Femur (tissue), 1 donor: ENCODE measurements around the gene GLB1L3.
"Not testable (repeated sequence)": the region's sequence is repeated elsewhere in the genome, so short reads cannot be mapped to it uniquely, and the experiment has no call there.

Source experiments
- DNase-seq: peaks from one replicate; pipeline ENCODE4 v3.0.0-alpha.2; 2017

GLB1L3 gene

GRCh38 chr11:134276396-134277182 lies 410 bp downstream of the GLB1L3 start:
- DNase-seq = no peak

DNA sequence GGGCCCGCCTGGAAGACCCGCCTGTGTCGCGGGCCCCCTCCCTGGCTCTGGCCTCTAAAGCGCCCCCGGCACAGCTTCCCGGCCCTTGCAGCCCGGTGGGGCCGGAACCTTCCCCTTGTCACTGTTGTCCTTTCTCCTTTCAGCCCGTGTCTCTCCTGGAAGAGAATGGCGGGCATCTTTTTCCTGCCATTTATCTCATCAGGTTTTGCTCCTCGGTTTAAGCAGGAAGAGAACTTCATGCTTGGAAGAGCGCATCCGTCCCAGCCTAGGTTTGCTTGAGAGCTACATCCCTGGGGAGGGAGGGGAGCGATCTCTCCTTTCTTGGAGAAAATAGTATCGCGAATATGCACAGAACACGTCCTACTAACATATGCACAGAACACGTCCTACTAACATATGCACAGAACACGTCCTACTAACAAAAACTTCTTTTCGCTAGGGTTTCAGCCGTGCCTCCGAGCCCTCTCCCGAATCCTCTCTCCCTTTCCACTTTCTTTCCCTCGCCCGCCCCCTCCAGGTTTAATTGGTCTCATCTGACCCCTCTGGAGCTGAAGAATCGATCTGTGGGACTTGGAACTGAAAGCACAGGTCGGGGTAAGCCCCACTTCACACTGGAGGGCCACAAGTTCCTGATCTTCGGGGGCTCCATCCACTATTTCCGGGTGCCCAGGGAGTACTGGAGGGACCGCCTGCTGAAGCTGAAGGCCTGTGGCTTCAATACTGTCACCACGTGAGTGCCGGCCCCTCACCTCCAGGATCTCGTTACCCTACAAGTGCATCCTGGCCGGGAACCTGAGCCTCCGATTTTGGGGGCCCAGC lies 1.2 kb downstream of the GLB1L3 start:
- DNase-seq = no peak

DNA sequence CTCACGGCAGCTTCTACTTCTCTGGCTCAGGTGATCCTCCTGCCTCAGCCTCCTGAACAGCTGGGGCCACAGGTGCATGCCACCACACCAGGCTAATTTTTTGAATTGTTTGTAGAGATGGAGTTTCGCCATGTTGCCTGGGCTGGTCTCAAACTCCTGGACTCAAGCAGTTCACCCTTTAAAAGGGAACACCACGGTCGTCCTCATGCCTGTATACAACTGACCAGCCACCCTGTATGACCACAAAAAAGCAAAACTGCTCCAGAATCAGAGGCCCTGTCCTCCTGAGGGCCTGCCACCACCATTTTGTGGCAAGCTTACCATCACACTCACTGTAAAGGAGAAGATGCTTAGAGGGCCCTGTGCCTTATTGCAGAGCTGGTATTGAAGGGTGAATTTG lies 2.2 kb downstream of the GLB1L3 start:
- no peak for DNase-seq

- DNase-seq = not testable (repeated sequence)
Observed at GRCh38 chr11:134281635-134282034, 5.5 kb downstream of the GLB1L3 start.

GRCh38 chr11:134282121-134283045 lies 6.2 kb downstream of the GLB1L3 start:
- no peak for DNase-seq

DNA sequence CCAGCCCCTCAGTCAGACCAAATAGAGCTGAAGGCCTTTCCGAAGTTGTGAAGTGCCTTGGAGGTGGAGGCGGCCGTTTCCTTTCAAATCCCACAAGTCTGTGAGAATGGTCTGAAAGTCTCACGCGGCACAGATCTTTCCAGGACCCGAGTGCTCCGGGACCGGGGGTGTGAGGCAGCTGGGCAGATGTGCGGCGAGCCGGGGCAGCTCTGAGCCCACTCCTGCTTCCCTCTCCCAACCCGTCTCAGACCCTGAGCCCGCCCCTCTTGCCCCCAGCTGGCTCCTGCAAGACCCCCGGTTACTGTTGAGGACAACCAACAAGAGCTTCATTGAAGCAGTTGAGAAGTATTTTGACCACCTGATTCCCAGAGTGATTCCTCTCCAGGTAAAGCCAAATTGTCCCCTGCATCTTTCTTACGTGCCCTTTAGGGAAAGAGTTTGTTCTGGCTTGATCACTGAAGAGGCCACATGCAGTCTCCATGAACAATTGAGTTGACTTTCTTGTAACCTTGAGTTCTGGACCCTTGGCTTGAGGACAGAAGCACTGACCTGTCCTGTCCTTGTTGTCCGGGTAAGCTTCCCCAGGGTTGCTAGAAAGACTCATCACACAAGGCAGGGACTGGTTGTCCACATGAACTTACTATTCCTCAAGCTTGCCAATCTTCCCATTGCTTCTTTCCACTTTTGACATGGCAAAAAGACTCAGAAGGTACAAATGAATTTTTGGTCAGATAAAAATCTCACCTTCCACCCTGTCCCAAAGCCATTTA lies 7.5 kb downstream of the GLB1L3 start:
- no peak for DNase-seq

DNA sequence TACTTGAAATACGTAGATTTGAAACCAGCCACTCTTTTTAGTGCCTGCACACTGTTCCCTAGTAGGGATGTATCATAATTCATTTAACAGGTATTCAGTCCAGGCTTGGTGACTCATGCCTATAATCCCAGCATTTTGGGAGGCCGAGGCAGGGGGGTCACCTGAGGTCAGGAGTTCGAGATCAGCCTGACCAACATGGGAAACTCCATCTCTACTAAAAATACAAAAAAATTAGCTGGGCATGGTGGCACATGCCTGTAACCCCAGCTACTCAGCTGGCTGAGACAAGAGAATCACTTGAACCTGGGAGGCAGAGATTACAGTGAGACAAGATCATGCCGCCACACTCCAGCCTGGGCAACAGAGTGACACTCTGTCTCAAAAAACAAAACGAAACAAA lies 8.2 kb downstream of the GLB1L3 start:
- not testable (repeated sequence) for DNase-seq

DNA sequence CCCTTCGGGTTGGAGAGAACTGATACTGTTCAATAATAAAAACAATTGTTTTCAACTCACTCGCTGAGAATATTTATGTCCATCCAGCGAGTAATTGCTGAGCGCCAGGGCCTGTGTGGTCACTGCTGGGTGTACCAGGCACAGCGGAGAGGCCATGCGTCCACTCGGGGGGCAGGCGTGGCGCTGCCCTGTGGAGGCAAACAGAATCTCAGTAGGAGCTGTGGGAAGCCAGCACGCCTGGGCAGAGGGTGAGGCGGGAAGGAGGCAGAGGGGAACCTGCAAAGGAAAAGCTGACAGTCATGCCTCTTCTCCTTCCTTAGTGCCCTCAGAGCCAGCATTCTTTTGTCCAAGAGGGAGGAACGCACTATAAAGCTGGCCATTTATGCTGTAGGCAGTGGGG lies 11.4 kb downstream of the GLB1L3 start:
- no peak for DNase-seq

GRCh38 chr11:134288486-134288885 lies 12.3 kb downstream of the GLB1L3 start:
- no peak for DNase-seq

DNA sequence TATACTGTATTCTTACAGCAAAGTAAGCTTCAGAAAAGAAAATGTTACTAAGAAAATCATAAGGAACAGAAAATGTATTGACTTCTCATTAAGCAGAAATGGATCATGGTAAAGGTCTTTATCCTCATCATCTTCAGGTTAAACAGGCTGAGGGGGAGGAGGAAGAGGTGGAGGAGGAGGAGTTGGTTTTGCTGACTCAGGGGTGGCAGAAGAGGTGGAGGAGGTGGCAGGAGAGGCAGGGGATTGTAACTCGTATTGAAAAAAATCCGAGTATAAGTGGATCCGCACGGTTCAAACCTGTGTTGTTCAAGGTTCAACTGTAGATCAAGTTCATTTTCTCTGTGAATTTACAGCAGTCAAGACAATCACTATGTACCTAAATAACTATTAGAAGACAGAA lies 13.0 kb downstream of the GLB1L3 start:
- DNase-seq = no peak

GRCh38 chr11:134289789-134290188 lies 13.6 kb downstream of the GLB1L3 start:
- peak; percentile 46 for DNase-seq

DNA sequence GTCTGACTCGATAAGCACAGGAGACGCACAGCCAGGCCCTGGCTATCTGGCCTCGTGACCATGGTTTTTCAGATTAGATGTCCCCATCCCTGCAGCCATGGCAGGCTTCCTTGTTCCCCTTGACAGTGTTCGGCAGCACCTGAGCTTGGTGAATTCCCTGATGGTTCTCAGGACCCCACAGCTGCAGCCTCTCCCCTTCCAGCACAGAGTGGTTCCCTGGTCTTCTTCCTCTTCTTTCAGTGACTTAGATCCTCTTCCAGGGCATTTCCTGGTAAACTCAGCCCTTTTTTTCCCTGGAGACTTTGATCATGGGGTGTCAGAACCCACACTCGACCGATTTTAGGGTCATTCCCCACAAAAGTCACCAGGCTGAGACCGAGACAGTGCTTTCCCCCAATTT lies 14.5 kb downstream of the GLB1L3 start:
- DNase-seq = no peak

- no peak for DNase-seq
Observed at GRCh38 chr11:134291196-134291595, 15.0 kb downstream of the GLB1L3 start.

DNA sequence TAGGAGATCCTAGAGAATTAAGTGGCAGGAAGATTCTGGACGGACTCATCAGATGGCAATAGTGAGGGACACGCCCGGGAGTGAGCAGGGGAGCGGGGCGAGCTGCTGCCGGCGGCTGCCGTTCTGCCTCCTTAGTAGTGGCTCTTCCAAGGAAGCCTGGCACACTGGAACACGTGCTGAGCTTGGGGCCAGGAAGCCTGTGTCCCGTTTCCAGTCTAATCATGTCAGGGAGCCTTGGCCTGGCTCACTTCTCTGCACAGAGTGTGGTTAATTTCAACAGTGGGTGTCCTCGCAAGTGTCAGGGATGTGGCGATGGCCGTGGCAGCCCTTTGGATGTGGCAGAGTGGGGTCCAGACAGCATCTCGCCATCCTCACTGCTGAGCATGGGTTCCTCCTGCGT lies 16.5 kb downstream of the GLB1L3 start:
- no peak for DNase-seq

DNA sequence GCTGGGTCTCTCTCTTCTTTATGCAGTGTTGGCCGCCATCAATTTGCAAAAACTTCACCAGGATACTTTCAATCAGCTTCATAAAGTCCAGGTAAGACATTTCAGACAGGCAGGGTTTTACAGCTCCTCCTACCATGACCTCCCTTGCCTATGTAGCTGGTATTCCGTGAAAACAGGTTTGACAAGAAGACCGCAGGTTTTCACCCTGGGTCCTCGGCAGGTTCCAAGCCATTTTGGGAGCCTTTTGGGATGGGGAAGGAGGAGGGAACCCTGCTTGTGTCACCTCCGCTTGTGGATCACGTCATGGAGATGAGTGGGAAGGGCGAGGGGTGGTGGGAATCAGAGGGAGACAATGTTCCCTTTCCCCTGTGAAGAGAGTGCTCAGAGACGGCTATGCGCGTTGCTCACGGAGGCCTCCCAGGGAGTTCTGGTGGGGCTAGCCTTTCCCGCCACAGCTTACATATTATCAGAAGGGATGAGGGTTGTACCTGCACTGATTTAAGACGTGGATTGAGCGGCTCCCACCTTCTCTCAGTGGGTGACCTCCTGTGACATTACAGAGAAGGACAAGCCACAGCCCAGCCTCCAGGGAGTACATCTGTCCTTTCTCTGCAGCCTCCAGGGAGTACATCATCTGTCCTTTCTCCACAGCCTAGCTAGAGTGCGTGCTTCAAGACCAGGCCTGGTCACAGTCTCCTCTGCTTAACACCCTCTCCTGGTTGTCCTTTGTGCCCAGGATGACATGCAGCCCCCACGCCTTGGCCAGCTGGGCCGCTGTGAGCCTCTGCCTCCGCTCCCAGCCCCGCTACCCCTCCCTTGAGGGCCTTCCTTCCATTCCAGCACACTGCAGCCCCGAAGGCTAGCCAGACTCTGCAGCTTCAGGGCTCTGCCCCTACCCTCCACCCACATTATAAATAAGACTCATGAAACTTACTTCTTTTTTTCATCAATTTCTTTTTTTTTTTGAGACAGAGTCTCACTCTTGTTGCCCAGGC lies 17.2 kb downstream of the GLB1L3 start:
- no peak for DNase-seq

DNA sequence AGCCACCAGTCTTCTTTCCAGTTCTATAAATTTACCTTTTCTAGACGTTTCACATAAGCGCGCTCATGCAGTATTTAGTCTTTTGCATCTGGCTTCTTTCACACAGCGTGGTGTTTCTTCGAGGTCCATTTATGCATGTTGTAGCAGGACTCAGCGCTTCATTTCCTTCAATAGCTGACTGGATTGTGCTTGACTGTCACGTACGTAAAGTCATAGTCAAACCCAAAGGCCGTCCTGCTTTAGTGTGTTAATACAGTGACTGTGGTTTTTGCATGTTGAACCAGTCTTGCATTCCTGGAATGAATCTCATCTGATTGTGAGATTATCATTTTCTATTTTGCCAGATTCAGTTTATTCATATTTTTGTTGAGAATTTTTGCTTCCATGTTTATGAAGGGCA lies 18.5 kb downstream of the GLB1L3 start:
- DNase-seq = no peak

DNA sequence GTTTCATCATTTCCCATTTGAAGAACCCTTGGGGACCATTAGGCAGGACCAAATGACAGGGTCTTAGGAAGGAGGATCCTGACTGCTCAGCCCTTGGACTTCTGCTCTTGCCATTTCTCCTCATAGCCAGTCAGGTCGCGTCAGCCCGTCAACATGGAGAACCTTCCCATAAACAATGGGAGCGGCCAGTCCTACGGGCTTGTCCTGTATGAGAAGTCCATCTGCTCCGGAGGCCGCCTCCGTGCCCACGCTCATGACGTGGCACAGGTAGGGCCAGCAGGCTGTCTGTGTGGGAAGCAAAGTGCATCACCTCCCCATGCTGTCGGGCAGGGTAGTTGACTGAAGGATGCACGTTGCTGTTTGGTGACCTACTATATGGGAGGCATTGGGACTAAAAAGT lies 36.0 kb downstream of the GLB1L3 start:
- no peak for DNase-seq

DNA sequence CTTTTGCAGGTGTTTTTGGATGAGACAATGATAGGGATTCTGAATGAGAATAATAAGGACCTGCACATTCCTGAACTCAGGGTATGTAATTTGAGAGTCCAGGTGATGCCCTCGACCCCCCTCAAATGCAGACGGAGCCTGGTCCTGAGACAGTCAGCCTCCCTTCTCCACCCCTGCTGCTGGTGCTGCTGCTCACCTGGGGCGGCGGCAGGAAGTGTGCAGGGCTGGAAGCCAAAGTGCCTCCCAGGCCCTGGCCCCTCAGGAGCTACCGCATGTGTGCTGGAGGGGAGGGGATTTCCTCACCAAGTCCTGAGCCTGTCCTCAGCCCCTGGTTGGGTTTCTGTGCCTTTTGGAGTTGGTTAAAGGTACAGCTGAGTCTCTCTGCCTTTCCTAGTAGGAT lies 36.6 kb downstream of the GLB1L3 start:
- no peak for DNase-seq

DNA sequence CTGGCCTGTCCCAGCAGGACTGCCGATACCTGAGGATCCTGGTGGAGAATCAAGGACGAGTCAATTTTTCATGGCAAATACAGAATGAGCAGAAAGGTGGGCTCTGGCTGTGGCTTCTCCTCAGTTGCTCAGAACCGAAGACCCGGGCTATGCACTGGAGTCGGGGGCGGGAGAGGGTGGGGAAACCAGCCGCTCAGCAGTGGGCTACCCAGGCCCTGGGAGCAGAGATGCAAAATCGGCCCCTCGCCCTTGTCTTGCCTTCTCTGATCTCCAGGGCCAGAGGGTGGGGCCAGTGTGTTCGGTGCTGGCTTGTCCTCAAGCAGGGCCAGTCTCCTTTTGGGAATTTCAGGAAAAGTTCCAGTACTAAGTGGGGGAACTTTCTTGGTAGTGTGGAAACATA lies 37.2 kb downstream of the GLB1L3 start:
- DNase-seq = no peak

GRCh38 chr11:134313821-134314607 lies 37.8 kb downstream of the GLB1L3 start:
- DNase-seq = no peak
